Measurements from ENCODE around the gene GAGE12J.
A peak's percentile ranks its signal among the peaks of the same experiment; 100 is the strongest.
"Not testable (repeated sequence)": the region's sequence is repeated elsewhere in the genome, so short reads cannot be mapped to it uniquely, and the experiment has no call there.

GAGE12J gene

GRCh38 chrX:49286581-49286980, 35.3 kb upstream of the GAGE12J start:
- Histone ChIP-seq H3K27ac (ENCODE audit: insufficient read depth, low read length, poor library complexity, severe bottlenecking) (no peak overlapping the region), H3K4me3 (ENCODE audit: insufficient read depth, low read depth, low read length, poor library complexity, severe bottlenecking) (no peak overlapping the region), H3K36me3 (ENCODE audit: control insufficient read depth, insufficient read depth, low read length) (no peaks in the 10 kb centered on the region), H3K9me3 (ENCODE audit: control insufficient read depth, low read length) (no peaks in the 10 kb centered on the region), H3K4me1 (ENCODE audit: control insufficient read depth, insufficient read depth, low read length, poor library complexity, severe bottlenecking) (no peaks in the 10 kb centered on the region), H3K27me3 (replicated peaks; ENCODE audit: control insufficient read depth, insufficient read depth, low read length, poor library complexity, severe bottlenecking) (no peaks in the 10 kb centered on the region)
- no peak for DNase-seq

- DNase-seq, result no peak
- H3K4me3 ChIP-seq (ENCODE audit: insufficient read depth, low read depth, low read length, poor library complexity, severe bottlenecking), result no peak overlapping the region
- no peaks in the 10 kb centered on the region for H3K9me3 ChIP-seq (ENCODE audit: control insufficient read depth, low read length)
- no peaks in the 10 kb centered on the region for H3K27me3 ChIP-seq (replicated peaks; ENCODE audit: control insufficient read depth, insufficient read depth, low read length, poor library complexity, severe bottlenecking)
- peaks cover 6% of the 10 kb centered on the region for H3K4me1 ChIP-seq (ENCODE audit: control insufficient read depth, insufficient read depth, low read length, poor library complexity, severe bottlenecking)
- H3K36me3 ChIP-seq (ENCODE audit: control insufficient read depth, insufficient read depth, low read length), result no peaks in the 10 kb centered on the region
- H3K27ac ChIP-seq (ENCODE audit: insufficient read depth, low read length, poor library complexity, severe bottlenecking), result no peak overlapping the region
Measured at GRCh38 chrX:49287665-49288064, 34.2 kb upstream of the GAGE12J start.

- H3K36me3 ChIP-seq (ENCODE audit: control insufficient read depth, insufficient read depth, low read length), result no peaks in the 10 kb centered on the region
- DNase-seq, result no peak
- H3K27ac ChIP-seq (ENCODE audit: insufficient read depth, low read length, poor library complexity, severe bottlenecking), result no peak overlapping the region
- peaks cover 6% of the 10 kb centered on the region for H3K4me1 ChIP-seq (ENCODE audit: control insufficient read depth, insufficient read depth, low read length, poor library complexity, severe bottlenecking)
- no peak overlapping the region for H3K4me3 ChIP-seq (ENCODE audit: insufficient read depth, low read depth, low read length, poor library complexity, severe bottlenecking)
- no peaks in the 10 kb centered on the region for H3K27me3 ChIP-seq (replicated peaks; ENCODE audit: control insufficient read depth, insufficient read depth, low read length, poor library complexity, severe bottlenecking)
- H3K9me3 ChIP-seq (ENCODE audit: control insufficient read depth, low read length), result no peaks in the 10 kb centered on the region
Measured at GRCh38 chrX:49290215-49290614, 31.6 kb upstream of the GAGE12J start.

GRCh38 chrX:49291615-49292337, 30.1 kb upstream of the GAGE12J start:
- H3K4me3 ChIP-seq (ENCODE audit: insufficient read depth, low read depth, low read length, poor library complexity, severe bottlenecking), result no peak overlapping the region

GRCh38 chrX:49292400-49293362, 29.2 kb upstream of the GAGE12J start:
- no peak for DNase-seq
- no peak overlapping the region for H3K27ac ChIP-seq (ENCODE audit: insufficient read depth, low read length, poor library complexity, severe bottlenecking)
- no peaks in the 10 kb centered on the region for H3K36me3 ChIP-seq (ENCODE audit: control insufficient read depth, insufficient read depth, low read length)
- no peak overlapping the region for H3K4me3 ChIP-seq (ENCODE audit: insufficient read depth, low read depth, low read length, poor library complexity, severe bottlenecking)
- no peaks in the 10 kb centered on the region for H3K27me3 ChIP-seq (replicated peaks; ENCODE audit: control insufficient read depth, insufficient read depth, low read length, poor library complexity, severe bottlenecking)
- H3K9me3 ChIP-seq (ENCODE audit: control insufficient read depth, low read length), result no peaks in the 10 kb centered on the region
- peaks cover 6% of the 10 kb centered on the region for H3K4me1 ChIP-seq (ENCODE audit: control insufficient read depth, insufficient read depth, low read length, poor library complexity, severe bottlenecking)

More at GRCh38 chrX:49291615-49292337, 30.1 kb upstream of the GAGE12J start:
- Histone ChIP-seq H3K27ac (ENCODE audit: insufficient read depth, low read length, poor library complexity, severe bottlenecking) (no peak overlapping the region), H3K36me3 (ENCODE audit: control insufficient read depth, insufficient read depth, low read length) (no peaks in the 10 kb centered on the region), H3K9me3 (ENCODE audit: control insufficient read depth, low read length) (no peaks in the 10 kb centered on the region), H3K4me1 (ENCODE audit: control insufficient read depth, insufficient read depth, low read length, poor library complexity, severe bottlenecking) (peaks cover 6% of the 10 kb centered on the region), H3K27me3 (replicated peaks; ENCODE audit: control insufficient read depth, insufficient read depth, low read length, poor library complexity, severe bottlenecking) (no peaks in the 10 kb centered on the region)
- DNase-seq, result peak; percentile 25 to 46 (median 35)

GRCh38 chrX:49299293-49299692, 22.5 kb upstream of the GAGE12J start:
- not testable (repeated sequence) for H3K27ac ChIP-seq (ENCODE audit: insufficient read depth, low read length, poor library complexity, severe bottlenecking); H3K36me3 ChIP-seq (ENCODE audit: control insufficient read depth, insufficient read depth, low read length); H3K9me3 ChIP-seq (ENCODE audit: control insufficient read depth, low read length); H3K4me1 ChIP-seq (ENCODE audit: control insufficient read depth, insufficient read depth, low read length, poor library complexity, severe bottlenecking); H3K4me3 ChIP-seq (ENCODE audit: insufficient read depth, low read depth, low read length, poor library complexity, severe bottlenecking); H3K27me3 ChIP-seq (replicated peaks; ENCODE audit: control insufficient read depth, insufficient read depth, low read length, poor library complexity, severe bottlenecking); DNase-seq

- no peaks in the 10 kb centered on the region for H3K9me3 ChIP-seq (ENCODE audit: control insufficient read depth, low read length)
- no peak overlapping the region for H3K4me3 ChIP-seq (ENCODE audit: insufficient read depth, low read depth, low read length, poor library complexity, severe bottlenecking)
- DNase-seq, result no peak
- H3K27me3 ChIP-seq (replicated peaks; ENCODE audit: control insufficient read depth, insufficient read depth, low read length, poor library complexity, severe bottlenecking), result no peaks in the 10 kb centered on the region
- no peak overlapping the region for H3K27ac ChIP-seq (ENCODE audit: insufficient read depth, low read length, poor library complexity, severe bottlenecking)
- H3K36me3 ChIP-seq (ENCODE audit: control insufficient read depth, insufficient read depth, low read length), result no peaks in the 10 kb centered on the region
- no peaks in the 10 kb centered on the region for H3K4me1 ChIP-seq (ENCODE audit: control insufficient read depth, insufficient read depth, low read length, poor library complexity, severe bottlenecking)
Measured at GRCh38 chrX:49300703-49301102, 21.1 kb upstream of the GAGE12J start.

GRCh38 chrX:49303346-49303745, 18.5 kb upstream of the GAGE12J start, which contains the start of gene GAGE10:
Gene GAGE10 (plus strand): TSS chrX:49303646. CDS start chrX:49304860, 1,214 bp downstream.
- Histone ChIP-seq H3K27ac (ENCODE audit: insufficient read depth, low read length, poor library complexity, severe bottlenecking) (no peak within 1 kb of the TSS), H3K4me1 (ENCODE audit: control insufficient read depth, insufficient read depth, low read length, poor library complexity, severe bottlenecking) (peaks cover under 1% of the 10 kb centered on the region), H3K9me3 (ENCODE audit: control insufficient read depth, low read length) (no peaks in the 10 kb centered on the region), H3K36me3 (ENCODE audit: control insufficient read depth, insufficient read depth, low read length) (no peaks in the 10 kb centered on the region), H3K4me3 (ENCODE audit: insufficient read depth, low read depth, low read length, poor library complexity, severe bottlenecking) (no peak within 1 kb of the TSS), H3K27me3 (replicated peaks; ENCODE audit: control insufficient read depth, insufficient read depth, low read length, poor library complexity, severe bottlenecking) (no peaks in the 10 kb centered on the region)
- DNase-seq, result no peak

GRCh38 chrX:49307775-49308174, 14.1 kb upstream of the GAGE12J start:
- H3K27ac ChIP-seq (ENCODE audit: insufficient read depth, low read length, poor library complexity, severe bottlenecking); DNase-seq; H3K9me3 ChIP-seq (ENCODE audit: control insufficient read depth, low read length); H3K4me1 ChIP-seq (ENCODE audit: control insufficient read depth, insufficient read depth, low read length, poor library complexity, severe bottlenecking); H3K36me3 ChIP-seq (ENCODE audit: control insufficient read depth, insufficient read depth, low read length); H3K4me3 ChIP-seq (ENCODE audit: insufficient read depth, low read depth, low read length, poor library complexity, severe bottlenecking); H3K27me3 ChIP-seq (replicated peaks; ENCODE audit: control insufficient read depth, insufficient read depth, low read length, poor library complexity, severe bottlenecking): not testable (repeated sequence)
